Esophagus muscularis mucosa (tissue), 4 donors: ENCODE results near the gene NDUFA13. TPM values are rescaled to one million over a fixed set of nuclear protein-coding genes. Genes with fewer than 3 reads are reported as not detected.

Source experiments
- DNase-seq: peaks from one replicate; pipeline ENCODE4 v3.0.0-alpha.2; 2017; ENCODE audit errors: extremely low spot score
- H3K27ac ChIP-seq, 4 donors: fragments of 200-600 bp; sonication (generic); replicated peaks in 1 of 4; 1 replicate in 3 of 4; 2 replicates in 1 of 4; pipeline ENCODE4 v1.5.1; 2016 to 2019; ENCODE audit warnings: mild to moderate bottlenecking in 1 of 4
- H3K27me3 ChIP-seq, 4 donors: fragments of 200-600 bp; sonication (generic); one replicate each; pipeline versions ENCODE4 v1.5.1 to v1.6.0; 2016 to 2019
- H3K36me3 ChIP-seq, 4 donors: fragments of 200-600 bp; sonication (generic); one replicate each; pipeline ENCODE4 v1.5.1; 2016 to 2019
- H3K4me1 ChIP-seq, 4 donors: fragments of 200-600 bp; sonication (generic); one replicate each; pipeline ENCODE4 v1.5.1; 2016 to 2019
- H3K4me3 ChIP-seq, 4 donors: fragments of 200-600 bp; sonication (generic); 1 replicate in 2 of 4; 2 replicates in 2 of 4; pipeline ENCODE4 v1.5.1; 2016 to 2019; ENCODE audit warnings: mild to moderate bottlenecking in 4 of 4, moderate library complexity in 1 of 4
- H3K9me3 ChIP-seq, 4 donors: fragments of 200-600 bp; sonication (generic); 1 replicate in 3 of 4; 2 replicates in 1 of 4; pipeline ENCODE4 v1.5.1; 2016 to 2019
- EP300 ChIP-seq: sonication (generic); formaldehyde crosslinking; IDR thresholded peaks from one replicate; pipeline ENCODE4 v1.6.1; 2017; ENCODE audit warnings: antibody characterized with exemption
- POLR2A ChIP-seq: fragments of 450-650 bp; IDR thresholded peaks from one replicate; pipeline ENCODE4 v1.6.1; 2017; ENCODE audit warnings: antibody characterized with exemption, moderate library complexity, mild to moderate bottlenecking, low read depth
- POLR2AphosphoS5 ChIP-seq, 2 donors: sonication (generic); formaldehyde crosslinking; IDR thresholded peaks; one replicate each; pipeline ENCODE4 v1.6.1; 2017; ENCODE audit warnings: antibody characterized with exemption in 2 of 2
- WGBS: methylation state at CpG from one replicate; pipeline ENCODE4 v1.1.5; 2018; 5-methylcytosine and 5-hydroxymethylcytosine counted together
- intact Hi-C: fragments of 100-400 bp; cut with DNase I; formaldehyde crosslinking; loops from one replicate; pipeline ENCODE4 v1.15.1; 2023
- total RNA-seq, 4 donors: library from RNA; depleted of rRNA; stranded (reverse); fragments of >200 nt; gene quantifications; one replicate each; pipeline versions ENCODE4 v1.1.0 to v1.2.1, GENCODE V29; 2016
- TF ChIP-seq, protein P1 (sequence below), 3 experiments: fragments of 200-600 bp in 2 of 3; fragments of 450-650 bp in 1 of 3; sonication (generic) in 2 of 3; IDR thresholded peaks; one replicate each; pipeline ENCODE4 v1.5.1; 2017 to 2019; ENCODE audit warnings: antibody characterized with exemption in 3 of 3, mild to moderate bottlenecking in 2 of 3, moderate library complexity in 1 of 3

Gene NDUFA13
- total RNA-seq, 4 donors from 2014 or later: 75.0 to 186 (median 141) TPM

DNA sequence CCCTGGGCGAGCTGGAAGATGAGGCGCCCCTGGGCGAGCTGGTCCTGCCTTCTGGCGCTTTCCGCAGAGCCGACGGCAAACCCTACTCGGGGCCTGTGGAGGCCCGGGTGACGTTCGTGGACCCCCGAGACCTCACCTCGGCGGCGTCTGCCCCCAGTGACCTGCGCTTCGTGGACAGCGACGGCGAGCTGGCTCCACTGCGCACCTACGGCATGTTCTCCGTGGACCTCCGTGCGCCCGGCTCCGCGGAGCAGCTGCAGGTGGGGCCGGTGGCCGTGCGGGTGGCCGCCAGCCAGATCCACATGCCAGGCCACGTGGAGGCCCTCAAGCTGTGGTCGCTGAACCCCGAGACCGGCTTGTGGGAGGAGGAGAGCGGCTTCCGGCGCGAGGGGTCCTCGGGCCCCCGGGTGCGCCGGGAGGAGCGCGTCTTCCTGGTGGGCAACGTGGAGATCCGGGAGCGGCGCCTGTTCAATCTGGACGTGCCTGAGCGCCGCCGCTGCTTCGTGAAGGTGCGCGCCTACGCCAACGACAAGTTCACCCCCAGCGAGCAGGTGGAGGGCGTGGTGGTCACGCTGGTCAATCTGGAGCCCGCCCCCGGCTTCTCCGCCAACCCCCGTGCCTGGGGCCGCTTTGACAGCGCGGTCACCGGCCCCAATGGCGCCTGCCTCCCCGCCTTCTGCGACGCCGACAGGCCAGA is 28.4 kb downstream of the NDUFA13 start:
- no peaks in the 10 kb centered on the region for H3K36me3 ChIP-seq
- peaks cover 0 to 4% (median 0%) of the 10 kb centered on the region in 4 donors for H3K9me3 ChIP-seq
- TF ChIP-seq, protein P1, sequence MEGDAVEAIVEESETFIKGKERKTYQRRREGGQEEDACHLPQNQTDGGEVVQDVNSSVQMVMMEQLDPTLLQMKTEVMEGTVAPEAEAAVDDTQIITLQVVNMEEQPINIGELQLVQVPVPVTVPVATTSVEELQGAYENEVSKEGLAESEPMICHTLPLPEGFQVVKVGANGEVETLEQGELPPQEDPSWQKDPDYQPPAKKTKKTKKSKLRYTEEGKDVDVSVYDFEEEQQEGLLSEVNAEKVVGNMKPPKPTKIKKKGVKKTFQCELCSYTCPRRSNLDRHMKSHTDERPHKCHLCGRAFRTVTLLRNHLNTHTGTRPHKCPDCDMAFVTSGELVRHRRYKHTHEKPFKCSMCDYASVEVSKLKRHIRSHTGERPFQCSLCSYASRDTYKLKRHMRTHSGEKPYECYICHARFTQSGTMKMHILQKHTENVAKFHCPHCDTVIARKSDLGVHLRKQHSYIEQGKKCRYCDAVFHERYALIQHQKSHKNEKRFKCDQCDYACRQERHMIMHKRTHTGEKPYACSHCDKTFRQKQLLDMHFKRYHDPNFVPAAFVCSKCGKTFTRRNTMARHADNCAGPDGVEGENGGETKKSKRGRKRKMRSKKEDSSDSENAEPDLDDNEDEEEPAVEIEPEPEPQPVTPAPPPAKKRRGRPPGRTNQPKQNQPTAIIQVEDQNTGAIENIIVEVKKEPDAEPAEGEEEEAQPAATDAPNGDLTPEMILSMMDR (IDR thresholded peaks at IDR 0.05): no peak
- TF ChIP-seq POLR2AphosphoS5 (IDR thresholded peaks at IDR 0.05) (no peak), POLR2A (no peak), EP300 (no peak)
- H3K4me1 ChIP-seq: peaks cover 19 to 28% (median 22%) of the 10 kb centered on the region in 4 donors
- no peak overlapping the region for H3K27ac ChIP-seq
- intact Hi-C loops: no loop called here
- H3K4me3 ChIP-seq: no peak overlapping the region
- 87% methylated on average over 25 of the region's 75 CpGs for WGBS
- DNase-seq: no peak
- H3K27me3 ChIP-seq: peaks cover 7 to 99% (median 34%) of the 10 kb centered on the region in 4 donors

GRCh38 chr19:19544954-19545591 is 29.0 kb downstream of the NDUFA13 start:
- TF ChIP-seq POLR2A (no peak), EP300 (no peak), POLR2AphosphoS5 (IDR thresholded peaks at IDR 0.05) (no peak)
- TF ChIP-seq, protein P1 (IDR thresholded peaks at IDR 0.05): no peak
- peaks cover 7 to 99% (median 28%) of the 10 kb centered on the region in 4 donors for H3K27me3 ChIP-seq

DNA sequence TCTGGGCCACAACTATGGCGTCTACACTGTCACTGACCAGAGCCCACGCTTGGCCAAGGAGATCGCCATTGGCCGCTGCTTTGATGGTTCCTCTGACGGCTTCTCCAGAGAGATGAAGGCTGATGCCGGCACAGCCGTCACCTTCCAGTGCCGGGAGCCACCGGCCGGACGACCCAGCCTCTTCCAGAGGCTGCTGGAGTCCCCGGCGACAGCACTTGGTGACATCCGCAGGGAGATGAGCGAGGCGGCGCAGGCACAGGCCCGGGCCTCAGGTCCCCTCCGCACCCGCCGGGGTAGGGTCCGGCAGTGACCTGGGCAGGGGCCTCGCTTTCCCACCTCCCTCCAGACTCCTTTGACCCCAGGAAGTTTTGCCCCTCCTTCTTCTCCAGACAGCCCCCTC is 29.7 kb downstream of the NDUFA13 start:
- Histone ChIP-seq H3K4me3 (no peak overlapping the region), H3K9me3 (no peaks in the 10 kb centered on the region), H3K27ac (no peak overlapping the region), H3K4me1 (peaks cover 10 to 22% (median 11%) of the 10 kb centered on the region in 4 donors), H3K36me3 (no peaks in the 10 kb centered on the region), H3K27me3 (peaks cover 2 to 99% (median 22%) of the 10 kb centered on the region in 4 donors)
- WGBS: 100% methylated on average over 1 of the region's 23 CpGs
- TF ChIP-seq, protein P1 (IDR thresholded peaks at IDR 0.05): no peak
- TF ChIP-seq EP300 (no peak), POLR2AphosphoS5 (IDR thresholded peaks at IDR 0.05) (no peak), POLR2A (no peak)
- intact Hi-C loops: no loop called here
- no peak for DNase-seq

More at GRCh38 chr19:19544954-19545591, 29.0 kb downstream of the NDUFA13 start:
- WGBS: 85% methylated on average over 24 of the region's 53 CpGs
- H3K4me3 ChIP-seq: no peak overlapping the region
- intact Hi-C loops: no loop called here
- H3K9me3 ChIP-seq: peaks cover 0 to 2% (median 0%) of the 10 kb centered on the region in 4 donors
- H3K4me1 ChIP-seq: peaks cover 16 to 28% (median 17%) of the 10 kb centered on the region in 4 donors
- no peaks in the 10 kb centered on the region for H3K36me3 ChIP-seq
- no peak overlapping the region for H3K27ac ChIP-seq
- DNase-seq: no peak

GRCh38 chr19:19546751-19547162 is 30.7 kb downstream of the NDUFA13 start:
- peaks cover 0 to 90% (median 11%) of the 10 kb centered on the region in 4 donors for H3K27me3 ChIP-seq
- no peaks in the 10 kb centered on the region for H3K36me3 ChIP-seq
- H3K9me3 ChIP-seq: no peaks in the 10 kb centered on the region
- no peak overlapping the region for H3K27ac ChIP-seq
- TF ChIP-seq, protein P1 (IDR thresholded peaks at IDR 0.05): no peak
- TF ChIP-seq POLR2A (no peak), EP300 (no peak)
- 75% methylated on average over 16 of the region's 19 CpGs for WGBS
- H3K4me1 ChIP-seq: peaks cover 0 to 13% (median under 1%) of the 10 kb centered on the region in 4 donors
- DNase-seq: no peak
- no peak overlapping the region for H3K4me3 ChIP-seq
- intact Hi-C loops: no loop called here
